HG02798 (cell line): ENCODE data around the gene AKT1S1.

Source experiments
- ATAC-seq: cut with Tn5 transposase; IDR thresholded peaks from one replicate; pipeline ENCODE4 v1.9.1; 2021; ENCODE audit warnings: mild to moderate bottlenecking; ENCODE audit not compliant: unreplicated experiment, poor library complexity

Gene AKT1S1

DNA sequence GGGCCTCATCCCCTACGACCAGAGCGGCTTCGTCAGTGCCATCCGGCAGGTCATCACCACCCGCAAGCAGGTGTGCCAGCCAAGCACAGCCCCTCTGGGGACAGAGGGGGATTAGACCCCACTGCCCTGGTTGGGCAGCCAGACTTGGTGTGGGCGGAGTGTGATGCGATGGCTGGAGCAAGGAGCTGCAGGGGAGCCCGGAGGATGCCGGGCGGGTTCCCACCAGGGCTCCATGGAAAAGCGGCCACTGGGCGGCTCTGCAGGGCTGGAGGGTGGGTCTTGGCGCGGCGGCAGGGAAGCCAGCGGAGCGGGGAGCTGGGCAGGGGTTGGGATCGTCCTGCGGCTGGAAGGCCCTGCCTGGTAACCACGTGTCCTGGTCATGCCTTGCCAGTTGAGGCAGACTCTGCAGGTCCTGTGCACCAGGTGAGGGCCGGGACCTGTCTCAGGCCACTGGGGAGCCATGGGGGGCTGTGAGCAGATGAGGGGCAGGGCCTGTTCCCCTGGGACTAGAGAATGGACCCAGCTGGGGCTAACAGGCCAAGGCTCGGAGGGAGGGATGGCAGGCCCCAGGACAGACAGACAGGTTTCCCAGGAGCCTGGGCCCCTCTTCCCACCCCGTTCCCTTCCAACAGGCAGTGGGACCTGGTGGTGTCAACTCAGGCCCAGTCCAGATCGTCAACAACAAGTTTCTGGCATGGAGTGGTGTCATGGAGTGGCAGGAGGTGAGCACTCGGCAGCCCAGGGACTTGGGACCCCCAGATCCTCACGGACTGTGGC lies 19.9 kb downstream of the AKT1S1 start:
- ATAC-seq = no peak

DNA sequence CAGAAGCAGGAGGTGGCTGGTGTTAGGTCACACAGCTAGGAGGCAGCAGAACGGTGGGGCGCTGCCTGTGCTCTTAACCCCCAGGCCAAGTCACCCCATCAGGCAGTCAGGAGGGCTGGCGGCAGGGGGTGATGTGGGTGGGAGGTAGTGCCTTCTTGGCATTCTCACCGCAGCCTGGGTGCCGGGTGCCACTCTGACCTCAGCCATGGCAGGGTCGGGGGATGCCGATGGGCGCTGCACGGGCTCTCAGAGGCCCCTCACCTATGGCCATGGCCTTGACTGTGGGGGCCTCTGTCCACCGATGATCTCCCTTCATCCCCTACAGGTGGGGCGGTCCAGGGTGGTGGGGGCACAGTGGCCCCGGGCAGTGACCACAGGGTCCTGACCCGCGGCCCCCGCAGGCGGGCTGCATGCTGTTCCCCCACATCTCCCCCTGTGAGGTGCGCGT lies 20.6 kb downstream of the AKT1S1 start:
- no peak for ATAC-seq

DNA sequence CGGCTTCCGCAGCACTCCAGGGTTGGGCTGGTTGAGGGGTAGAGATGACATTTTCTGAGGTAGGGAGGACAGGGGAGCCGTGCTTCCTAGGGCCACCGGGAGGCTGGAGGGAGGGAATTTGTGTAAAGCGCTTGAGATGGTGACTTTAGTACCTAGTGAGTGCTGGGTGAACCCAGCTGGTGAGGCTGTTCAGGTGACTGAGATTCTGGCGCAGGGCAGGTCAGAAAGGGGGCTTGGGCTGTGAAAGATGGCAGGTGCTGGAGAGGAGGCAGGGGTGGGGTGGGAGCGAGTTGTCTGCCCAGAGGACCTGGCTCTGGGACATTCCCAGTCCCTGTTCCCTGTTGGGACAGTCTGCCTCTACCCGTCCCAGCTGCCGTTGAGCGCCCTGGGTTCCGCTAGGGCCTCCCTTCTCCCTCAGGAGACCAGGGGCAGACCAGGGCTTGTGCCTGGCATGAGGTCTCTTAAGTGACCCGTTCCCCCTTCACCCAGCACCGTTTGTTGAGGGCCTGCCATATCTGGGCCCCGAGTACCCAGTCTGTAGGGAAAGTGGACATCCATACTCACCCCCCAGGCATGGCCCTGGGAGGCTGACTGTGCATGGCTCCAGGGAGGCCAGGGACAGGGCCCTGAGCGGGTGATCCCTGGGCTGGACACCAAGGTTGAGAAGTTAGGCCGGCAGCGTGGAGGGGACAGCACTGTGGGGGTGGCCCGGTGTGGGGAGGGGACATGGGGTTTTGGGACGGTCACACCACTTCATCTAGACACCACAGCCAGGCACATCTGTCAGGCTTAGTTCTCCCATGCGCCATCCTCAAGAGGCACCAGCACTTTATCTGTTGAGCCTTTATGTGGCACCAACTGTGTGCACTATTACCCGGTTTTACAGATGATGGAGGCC lies 21.2 kb downstream of the AKT1S1 start:
- no peak for ATAC-seq

DNA sequence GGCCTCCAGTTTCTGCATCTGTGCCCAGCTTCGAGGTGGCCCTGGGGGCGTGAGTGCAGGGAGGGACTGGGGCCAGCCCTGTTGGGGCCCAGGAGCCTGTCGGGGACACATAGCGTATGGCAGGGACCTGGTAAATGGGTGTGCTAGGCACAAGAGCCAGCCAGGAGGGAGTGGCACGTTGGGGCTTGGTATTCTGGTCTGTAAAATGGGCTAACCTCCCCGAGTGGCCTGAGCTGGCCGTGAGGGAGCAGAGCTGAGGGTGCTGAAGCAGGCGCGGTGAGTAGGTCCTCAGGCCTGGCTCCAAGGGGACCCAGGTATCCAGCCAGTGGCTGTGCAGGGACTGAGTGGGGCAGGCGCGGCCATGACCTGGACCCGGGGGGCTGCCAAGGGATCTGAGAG lies 21.9 kb downstream of the AKT1S1 start:
- ATAC-seq = no peak

DNA sequence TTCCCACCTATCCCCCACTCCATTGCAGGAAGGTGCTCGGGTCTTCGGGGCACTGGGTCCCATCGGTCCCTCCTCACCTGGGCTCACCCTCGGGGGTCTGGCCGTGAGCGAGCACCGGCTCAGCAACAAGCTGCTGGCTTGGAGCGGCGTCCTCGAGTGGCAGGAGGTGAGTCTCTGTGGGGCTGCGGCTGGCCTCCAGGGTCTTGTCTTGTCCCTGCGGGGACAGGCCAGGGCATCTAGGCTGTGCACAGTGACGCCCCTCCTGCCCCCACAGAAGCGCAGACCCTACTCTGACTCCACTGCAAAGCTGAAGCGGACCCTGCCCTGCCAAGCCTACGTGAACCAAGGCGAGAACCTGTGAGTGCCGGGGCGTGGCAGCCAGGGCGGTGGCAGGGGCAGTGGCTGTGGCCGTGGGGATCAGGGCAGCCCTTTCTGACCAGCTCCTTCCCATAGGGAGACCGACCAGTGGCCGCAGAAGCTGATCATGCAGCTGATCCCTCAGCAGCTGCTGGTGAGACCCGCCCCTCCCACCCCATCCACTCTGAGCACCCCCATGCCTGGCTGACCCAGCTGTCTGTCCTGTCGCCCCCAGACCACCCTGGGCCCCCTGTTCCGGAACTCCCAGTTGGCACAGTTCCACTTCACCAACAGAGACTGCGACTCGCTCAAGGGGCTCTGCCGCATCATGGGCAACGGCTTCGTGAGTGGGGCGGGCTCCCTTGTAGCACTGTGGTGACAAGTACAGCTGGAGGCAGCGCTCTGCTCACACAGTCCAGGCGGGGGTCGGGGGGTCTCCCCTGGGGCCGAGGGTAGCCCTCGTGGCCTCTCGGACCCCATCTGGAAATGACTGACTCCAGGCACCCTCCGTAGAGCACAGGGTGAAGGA lies 22.5 kb downstream of the AKT1S1 start:
- no peak for ATAC-seq

DNA sequence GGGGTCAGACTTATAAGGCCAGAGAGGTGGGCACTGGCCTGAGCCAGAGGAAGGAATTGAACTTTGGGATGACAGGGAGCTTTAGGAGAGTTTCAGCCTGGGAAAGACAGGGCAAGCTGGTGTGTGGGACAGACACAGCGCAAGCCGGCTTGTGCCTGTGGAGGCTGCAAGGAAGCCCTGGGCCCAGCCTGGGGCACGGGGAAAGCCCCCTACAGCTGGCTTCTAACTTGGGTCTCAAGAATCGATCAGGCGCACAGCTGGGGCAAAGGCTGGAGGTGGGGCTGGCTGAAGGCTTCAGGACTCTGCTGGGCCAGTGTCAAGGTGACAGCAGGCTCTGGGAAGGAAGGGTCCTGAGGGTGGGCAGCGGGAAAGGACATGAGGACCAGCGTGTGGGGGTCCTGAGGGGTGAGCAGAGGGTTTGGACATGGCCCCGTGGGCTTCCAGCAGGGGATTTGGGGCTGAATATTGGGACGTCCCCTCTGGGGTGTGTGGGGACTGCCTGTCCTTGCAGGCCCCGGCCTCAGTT lies 23.2 kb downstream of the AKT1S1 start:
- no peak for ATAC-seq

DNA sequence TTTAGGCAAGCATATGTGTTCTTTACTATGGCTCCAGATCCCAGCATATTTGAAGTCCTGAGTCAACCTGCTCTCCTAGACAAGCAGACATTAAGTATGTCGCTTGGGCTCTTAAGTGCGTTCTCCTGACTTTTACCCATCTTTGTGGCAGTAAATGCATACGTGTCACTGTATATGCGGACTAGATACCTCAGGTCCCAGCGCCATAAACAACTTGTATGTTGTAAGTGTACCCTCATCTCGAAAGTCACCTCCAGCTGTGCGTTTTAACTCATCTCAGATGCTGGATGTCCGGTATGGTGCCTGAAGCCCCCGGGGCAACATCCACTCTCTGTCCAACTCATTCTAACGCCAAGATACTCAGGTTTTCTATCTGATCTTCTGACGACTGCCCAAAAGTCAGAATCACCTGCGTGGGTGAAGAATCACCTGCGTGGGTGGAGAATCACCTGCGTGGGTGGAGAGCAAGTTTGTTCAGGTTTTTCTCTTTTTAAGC lies 24.5 kb downstream of the AKT1S1 start:
- ATAC-seq = no peak

DNA sequence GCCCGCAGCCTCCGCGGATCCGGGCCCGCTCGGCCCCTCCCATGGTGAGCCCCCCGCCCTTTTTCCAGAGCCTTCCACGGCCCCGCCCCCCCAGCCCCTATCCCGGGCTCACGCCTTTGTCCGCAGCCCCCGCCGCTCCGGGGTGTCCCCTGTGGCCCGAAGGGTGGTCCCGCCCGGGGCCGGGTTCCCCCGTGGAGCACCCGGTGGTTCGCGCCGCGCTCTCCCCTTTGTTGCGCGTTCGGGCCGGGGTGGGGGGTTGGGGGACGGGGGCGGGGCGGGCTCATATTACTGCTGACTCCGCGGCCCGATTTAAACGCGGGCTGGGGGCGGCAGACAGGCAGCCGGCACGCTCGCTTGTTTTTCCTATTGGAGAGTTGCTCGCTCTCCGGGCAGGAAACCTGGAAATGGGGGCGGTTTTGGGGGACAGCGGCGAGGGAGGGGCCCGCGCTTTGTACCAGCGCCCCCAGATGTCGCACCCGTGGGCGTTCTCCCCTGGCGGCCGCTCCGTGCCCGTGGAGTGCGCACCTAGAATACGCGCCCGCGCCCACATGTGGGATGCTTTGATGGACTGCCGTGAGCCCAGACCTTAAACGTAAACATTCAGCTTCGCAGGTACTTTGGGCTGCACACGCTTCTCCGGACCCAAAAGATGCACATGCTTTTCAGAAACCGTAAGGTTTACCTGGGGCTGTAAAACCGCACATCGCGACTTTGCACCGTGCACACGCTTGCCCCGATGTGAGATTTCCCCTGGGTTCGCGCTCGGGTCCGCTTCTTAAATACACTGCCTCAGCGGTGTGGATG lies 25.5 kb downstream of the AKT1S1 start:
- no peak for ATAC-seq

DNA sequence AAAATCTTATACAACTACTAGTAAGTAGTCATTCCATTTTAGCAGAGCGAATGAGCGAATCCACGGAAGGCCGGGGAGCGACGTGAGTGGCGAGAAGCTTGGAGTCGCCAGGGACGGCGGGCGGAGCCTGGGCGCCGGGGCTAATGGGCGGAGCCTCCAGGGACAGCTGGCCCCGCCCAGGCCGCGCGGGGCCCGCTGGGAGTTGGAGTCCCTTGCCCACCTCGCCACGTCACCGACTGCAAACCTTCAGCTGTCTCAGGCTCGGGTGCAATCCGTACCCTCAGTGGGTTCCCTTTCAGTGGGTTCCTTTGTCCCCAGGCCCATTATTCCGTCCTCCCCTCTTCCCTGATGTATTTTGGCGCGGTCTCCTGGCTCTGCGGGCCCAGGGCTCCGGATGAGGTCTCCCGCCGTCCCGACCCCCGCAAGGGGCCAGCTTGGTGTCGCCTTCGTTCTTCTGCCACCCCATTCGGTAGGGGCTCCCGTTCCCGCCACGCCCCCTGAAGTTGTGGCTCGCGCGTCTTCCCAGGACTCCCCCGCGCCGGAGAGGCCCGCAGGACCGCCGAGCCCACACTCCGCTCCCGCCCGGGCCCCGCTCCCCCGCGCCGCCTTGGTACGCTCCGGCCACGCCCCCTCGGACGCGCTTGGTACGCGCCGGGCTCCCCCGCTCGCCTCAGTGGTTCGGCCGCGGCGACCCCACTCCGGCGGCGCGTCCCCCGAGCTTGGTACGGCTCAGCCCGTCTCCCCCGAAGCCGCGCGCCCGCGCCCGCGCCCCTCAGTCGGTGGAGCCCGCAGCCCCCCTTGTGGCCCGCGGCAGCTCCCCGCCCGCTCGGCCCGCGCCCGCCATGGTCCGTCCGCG lies 26.4 kb downstream of the AKT1S1 start, which contains the start of gene PTOV1:
PTOV1 (plus strand) TSS at position 673 of the 856 bp plus-strand sequence.
- ATAC-seq = peak; percentile 81

DNA sequence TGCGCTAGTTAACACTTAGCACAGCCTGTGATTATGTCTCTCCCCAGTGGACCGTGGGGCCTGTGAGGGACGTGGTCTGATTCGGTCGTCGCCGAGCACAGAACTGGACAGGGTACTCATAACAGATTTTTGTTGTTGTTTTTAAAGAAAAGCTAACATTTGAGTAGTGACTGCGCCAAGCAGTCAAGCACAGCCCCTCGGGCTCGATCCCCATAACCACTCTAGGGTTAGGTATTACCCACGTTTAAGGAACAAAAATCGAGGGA lies 27.0 kb downstream of the AKT1S1 start:
- ATAC-seq = no peak

DNA sequence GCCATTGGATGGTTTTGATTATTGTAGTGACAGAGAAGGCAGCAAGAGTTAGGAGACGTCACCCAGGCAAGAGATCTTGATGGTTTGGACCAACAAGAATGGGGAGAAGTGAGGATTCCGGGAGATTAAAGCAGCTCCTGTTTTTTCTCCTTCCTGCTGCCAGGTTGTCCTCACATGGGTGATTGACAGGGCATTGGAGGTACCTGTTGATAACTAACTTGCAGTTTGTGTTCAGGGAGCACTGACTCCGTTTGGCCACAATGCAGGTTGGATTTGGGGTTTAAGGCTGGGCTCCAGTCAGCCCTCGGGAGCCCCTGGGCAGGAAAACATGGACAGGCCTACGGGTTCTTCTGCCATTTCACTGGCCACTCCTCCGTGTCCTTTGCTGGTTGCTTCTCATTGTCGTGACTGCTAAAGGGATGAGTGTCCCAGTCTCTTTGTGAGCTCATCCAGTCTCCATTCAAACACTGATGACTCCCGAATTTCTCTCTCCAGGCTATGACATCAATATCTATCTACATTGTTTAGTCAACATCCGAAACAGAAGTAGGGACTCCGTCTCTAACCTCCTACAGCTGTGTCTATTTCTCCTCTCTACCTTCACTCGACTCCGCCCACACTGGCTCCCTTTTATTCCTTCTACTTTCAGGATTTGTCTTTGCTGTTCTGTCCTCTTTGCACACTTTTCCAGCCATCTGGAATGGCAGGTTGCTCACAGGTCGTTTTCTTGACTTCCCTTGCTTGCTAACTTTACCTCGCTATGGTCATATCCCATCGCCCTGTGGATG lies 27.5 kb downstream of the AKT1S1 start:
- ATAC-seq = no peak

DNA sequence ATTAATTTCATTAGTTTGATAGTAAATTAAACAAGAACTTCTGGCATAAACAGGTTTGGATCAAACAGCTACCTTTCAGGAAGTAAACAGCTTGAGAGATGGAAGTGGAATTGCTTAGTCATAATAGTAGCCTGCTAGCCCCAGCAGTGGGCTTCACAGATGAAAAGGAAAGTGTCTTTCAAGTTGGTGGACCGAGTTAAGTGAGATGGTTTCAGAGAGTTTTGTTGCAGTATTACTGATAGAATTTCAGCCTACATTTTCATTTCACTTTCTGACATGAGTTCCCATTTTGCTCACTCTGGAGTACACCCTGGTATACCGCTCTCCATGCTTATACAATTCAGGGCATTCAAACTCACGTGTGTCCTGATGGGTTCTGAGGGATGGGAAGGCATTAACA lies 28.2 kb downstream of the AKT1S1 start:
- no peak for ATAC-seq

DNA sequence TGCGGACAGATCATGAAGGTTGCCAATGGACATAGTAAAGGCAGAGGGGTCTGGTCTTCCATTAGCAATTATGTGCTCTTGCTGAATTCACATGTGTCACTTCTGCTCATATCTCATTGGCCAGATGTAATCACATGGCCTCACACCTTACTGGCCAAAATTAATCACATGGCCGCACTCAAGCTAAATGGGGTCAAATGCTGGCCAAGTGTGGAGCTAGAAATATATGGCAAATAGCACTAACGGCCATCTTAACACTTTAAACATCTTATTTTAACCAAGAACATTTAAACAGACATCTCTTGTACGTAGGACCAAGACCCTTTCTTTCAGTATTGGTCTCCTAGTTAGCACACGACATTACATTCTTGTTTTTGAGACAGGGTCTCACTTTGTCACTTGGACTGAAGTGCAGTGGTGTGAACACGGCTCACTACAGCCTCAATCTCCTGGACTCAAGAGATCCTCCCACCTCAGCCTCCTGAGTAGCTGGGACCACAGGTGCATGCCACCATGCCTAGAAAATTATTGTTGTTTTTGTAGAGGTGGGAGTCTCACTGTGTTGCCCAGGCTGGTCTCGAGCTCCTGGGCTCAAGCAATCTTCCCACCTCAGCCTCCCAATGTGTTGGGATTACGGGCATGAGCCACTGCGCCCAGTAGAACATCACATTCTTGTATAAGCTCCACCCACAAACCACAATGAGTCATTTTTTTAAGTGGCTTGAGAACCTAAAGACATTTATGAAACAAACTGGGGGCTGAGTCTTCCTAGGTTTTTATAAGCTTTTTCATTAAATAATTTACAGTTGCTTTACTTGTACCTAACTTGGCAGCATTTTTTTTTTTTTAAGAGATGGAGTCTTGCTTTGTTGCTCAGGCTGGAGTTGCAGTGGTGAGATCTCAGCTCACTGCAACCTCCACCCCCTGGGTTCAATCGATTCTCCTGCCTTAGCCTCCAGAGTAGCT lies 29.1 kb downstream of the AKT1S1 start:
- no peak for ATAC-seq

DNA sequence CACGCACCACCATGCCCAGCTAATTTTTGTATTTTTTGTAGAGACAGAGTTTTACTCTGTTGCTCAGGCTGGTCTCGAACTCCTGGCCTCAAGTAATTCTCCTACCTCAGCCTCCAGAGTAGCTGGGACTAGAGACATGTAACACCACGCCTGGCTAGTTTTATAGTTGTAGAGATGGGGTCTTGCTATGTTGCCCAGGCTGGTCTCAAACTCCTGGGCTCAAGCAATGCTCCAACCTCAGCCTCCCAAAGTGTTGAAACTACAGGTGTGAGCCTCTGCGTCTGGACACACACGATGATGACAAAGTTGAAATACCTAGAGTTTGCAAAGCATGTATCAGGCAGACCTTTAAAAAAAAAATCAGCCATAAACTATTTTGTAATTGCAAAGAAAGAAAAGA lies 30.7 kb downstream of the AKT1S1 start:
- ATAC-seq = no peak

DNA sequence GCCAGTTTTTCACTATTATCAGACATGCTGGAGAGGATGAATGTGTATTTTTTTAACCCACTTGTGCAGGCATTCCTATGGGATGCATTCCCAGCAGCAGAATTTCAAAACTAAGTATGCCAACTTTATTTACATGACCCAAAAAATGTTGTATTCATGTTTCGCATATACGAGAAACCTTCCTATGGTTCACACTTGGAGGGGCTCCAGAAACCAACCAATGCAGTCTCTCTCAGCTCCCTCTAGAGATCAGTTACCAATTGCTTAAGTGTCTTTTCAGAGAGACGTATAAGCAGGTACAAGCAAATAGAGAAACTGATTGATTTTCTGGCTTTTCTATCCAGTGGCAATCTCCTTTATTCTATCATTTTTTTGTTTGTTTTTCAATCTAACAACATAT lies 31.7 kb downstream of the AKT1S1 start:
- no peak for ATAC-seq
